Transverse colon (tissue), 4 donors: ENCODE results near the gene F2RL1. TPM values are rescaled to one million over a fixed set of nuclear protein-coding genes. Genes with fewer than 3 reads are reported as not detected.
"Not testable (repeated sequence)": the region's sequence is repeated elsewhere in the genome, so short reads cannot be mapped to it uniquely, and the experiment has no call there.

Experiments
- DNase-seq: peaks from one replicate; pipeline ENCODE4 v3.0.0-alpha.2; 2019
- H3K27ac ChIP-seq, 4 donors: fragments of 200-600 bp; sonication (generic); 2 replicates each; pipeline ENCODE4 v1.5.1; 2016 to 2018; ENCODE audit warnings: inconsistent platforms in 4 of 4
- H3K27me3 ChIP-seq: fragments of 200-600 bp; sonication (generic); 2 replicates; pipeline ENCODE4 v1.5.1; 2017; ENCODE audit warnings: inconsistent platforms
- H3K36me3 ChIP-seq, 4 donors: fragments of 200-600 bp; sonication (generic); 2 replicates each; pipeline ENCODE4 v1.5.1; 2017 to 2019; ENCODE audit warnings: inconsistent platforms in 4 of 4
- H3K4me1 ChIP-seq, 4 donors: fragments of 200-600 bp; sonication (generic); 2 replicates each; pipeline ENCODE4 v1.5.1; 2017 to 2020; ENCODE audit warnings: inconsistent platforms in 4 of 4
- H3K4me3 ChIP-seq, 4 donors: fragments of 200-600 bp; sonication (generic); 1 replicate in 1 of 4; 2 replicates in 3 of 4; pipeline versions ENCODE4 v1.5.1 to v1.6.1; 2017 to 2019; ENCODE audit warnings: inconsistent platforms in 4 of 4
- H3K9me3 ChIP-seq, 2 donors: fragments of 200-600 bp; sonication (generic); 2 replicates each; pipeline ENCODE4 v1.5.1; 2017 to 2019; ENCODE audit warnings: inconsistent platforms in 2 of 2
- EP300 ChIP-seq: sonication (generic); formaldehyde crosslinking; IDR thresholded peaks from one replicate; pipeline ENCODE4 v1.6.1; 2017; ENCODE audit warnings: antibody characterized with exemption, low read depth
- POLR2A ChIP-seq: fragments of 450-650 bp; IDR thresholded peaks from one replicate; pipeline ENCODE4 v1.6.1; 2016; ENCODE audit warnings: antibody characterized with exemption, mild to moderate bottlenecking, moderate library complexity
- POLR2AphosphoS5 ChIP-seq, 3 donors: sonication (generic); formaldehyde crosslinking; IDR thresholded peaks; one replicate each; pipeline ENCODE4 v1.6.1; 2016; ENCODE audit warnings: antibody characterized with exemption in 3 of 3
- WGBS, 2 donors: methylation state at CpG; one replicate each; pipeline ENCODE4 v1.1.5; 2018; ENCODE audit warnings: low coverage in 1 of 2; 5-methylcytosine and 5-hydroxymethylcytosine counted together
- in situ Hi-C, 4 donors: fragments of 200-750 bp; cut with MboI; loops; one replicate each; pipeline versions ENCODE4 v1.15.0 to v1.15.1; 2017; ENCODE audit warnings: low sequenced_read_pairs in 3 of 4, low pct_ligation_motif_present in 1 of 4, low pct_unique_long_range_greater_than_20kb in 1 of 4
- intact Hi-C: fragments of 100-400 bp; cut with DNase I; formaldehyde crosslinking; loops from one replicate; pipeline ENCODE4 v1.15.1; 2023; ENCODE audit warnings: low total_unique reads
- total RNA-seq, 4 donors: library from RNA; depleted of rRNA; stranded (reverse); fragments of >200 nt; gene quantifications; one replicate each; pipeline ENCODE4 v1.1.0, GENCODE V29; 2016
- TF ChIP-seq, protein P1 (sequence below), 5 experiments: fragments of 200-600 bp in 3 of 5; fragments of 450-650 bp in 2 of 5; sonication (generic) in 3 of 5; IDR thresholded peaks; 1 replicate in 2 of 5; 2 replicates in 3 of 5; pipeline ENCODE4 v1.5.1; 2016 to 2017; ENCODE audit warnings: antibody characterized with exemption in 5 of 5, inconsistent platforms in 3 of 5, mild to moderate bottlenecking in 2 of 5, moderate library complexity in 1 of 5

Gene F2RL1
- total RNA-seq, 4 donors from 2014 or later = 38.8 to 209 (median 92.1) TPM

DNA sequence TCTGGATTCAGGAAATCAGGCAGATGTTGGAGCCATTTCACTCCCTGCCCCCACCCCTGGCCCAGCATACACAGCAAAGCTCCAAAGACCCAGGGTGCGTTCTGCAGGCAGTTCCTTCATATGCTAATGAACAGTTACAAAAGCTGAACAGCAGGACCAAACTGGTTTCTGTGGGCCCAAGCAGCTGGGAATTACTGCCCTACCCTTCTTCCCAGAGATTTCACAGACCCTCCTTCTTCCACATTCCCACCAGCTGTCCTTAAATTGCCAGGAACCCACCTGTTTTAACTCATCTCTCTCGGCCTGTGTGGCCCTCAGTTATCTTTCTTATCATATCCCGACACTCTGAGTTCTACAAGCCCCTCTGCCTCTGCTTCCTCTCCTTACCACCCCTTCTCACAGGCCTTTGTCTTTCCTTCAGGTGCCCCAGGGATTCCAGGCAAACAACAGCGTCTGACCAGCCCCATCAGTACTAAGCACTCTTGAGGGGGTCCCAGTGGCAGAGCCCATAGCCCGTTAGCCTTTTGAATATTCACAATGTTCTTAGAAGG, 10.6 kb upstream of the F2RL1 start:
- no peaks in the 10 kb centered on the region for H3K36me3 ChIP-seq
- no peaks in the 10 kb centered on the region for H3K9me3 ChIP-seq
- no peak overlapping the region for H3K27ac ChIP-seq
- WGBS, 2 donors = 86% methylated on average over 5 of the region's 5 CpGs; no CpG with 5 or more reads in 1 of the 2 donors
- no peaks in the 10 kb centered on the region for H3K4me1 ChIP-seq
- intact Hi-C loops = no loop called here
- in situ Hi-C loops = no loop called here
- no peak for DNase-seq
- no peak for TF ChIP-seq EP300
- TF ChIP-seq, protein P1, sequence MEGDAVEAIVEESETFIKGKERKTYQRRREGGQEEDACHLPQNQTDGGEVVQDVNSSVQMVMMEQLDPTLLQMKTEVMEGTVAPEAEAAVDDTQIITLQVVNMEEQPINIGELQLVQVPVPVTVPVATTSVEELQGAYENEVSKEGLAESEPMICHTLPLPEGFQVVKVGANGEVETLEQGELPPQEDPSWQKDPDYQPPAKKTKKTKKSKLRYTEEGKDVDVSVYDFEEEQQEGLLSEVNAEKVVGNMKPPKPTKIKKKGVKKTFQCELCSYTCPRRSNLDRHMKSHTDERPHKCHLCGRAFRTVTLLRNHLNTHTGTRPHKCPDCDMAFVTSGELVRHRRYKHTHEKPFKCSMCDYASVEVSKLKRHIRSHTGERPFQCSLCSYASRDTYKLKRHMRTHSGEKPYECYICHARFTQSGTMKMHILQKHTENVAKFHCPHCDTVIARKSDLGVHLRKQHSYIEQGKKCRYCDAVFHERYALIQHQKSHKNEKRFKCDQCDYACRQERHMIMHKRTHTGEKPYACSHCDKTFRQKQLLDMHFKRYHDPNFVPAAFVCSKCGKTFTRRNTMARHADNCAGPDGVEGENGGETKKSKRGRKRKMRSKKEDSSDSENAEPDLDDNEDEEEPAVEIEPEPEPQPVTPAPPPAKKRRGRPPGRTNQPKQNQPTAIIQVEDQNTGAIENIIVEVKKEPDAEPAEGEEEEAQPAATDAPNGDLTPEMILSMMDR (IDR thresholded peaks at IDR 0.05) = no peak
- TF ChIP-seq POLR2AphosphoS5 (IDR thresholded peaks at IDR 0.05) = no peak
- no peak for TF ChIP-seq POLR2A
- no peaks in the 10 kb centered on the region for H3K27me3 ChIP-seq
- H3K4me3 ChIP-seq = no peak overlapping the region

DNA sequence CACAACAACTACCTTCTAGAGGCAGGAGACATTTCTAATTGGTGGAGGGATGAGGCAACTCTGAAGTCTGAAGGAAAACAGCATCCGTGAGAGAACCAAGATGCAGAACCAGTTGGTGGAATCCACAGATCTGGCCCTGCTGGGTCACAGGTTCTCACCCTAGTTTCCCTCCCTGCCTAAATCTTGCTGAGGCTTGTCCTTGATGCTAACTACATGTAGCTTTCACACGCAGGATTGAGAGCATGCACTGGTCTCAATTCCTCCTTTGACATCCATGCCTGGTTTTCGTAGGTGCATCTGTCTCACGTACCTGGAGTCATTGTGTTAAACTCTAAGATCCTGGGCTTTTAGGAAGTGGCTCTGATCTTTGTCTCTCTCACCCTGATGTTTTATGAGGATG, 9.7 kb upstream of the F2RL1 start:
- no peak for TF ChIP-seq POLR2AphosphoS5 (IDR thresholded peaks at IDR 0.05)
- TF ChIP-seq EP300 = no peak
- no peak for TF ChIP-seq POLR2A
- TF ChIP-seq, protein P1 (IDR thresholded peaks at IDR 0.05) = no peak
- WGBS, 2 donors = 83% methylated on average over 1 to 4 of the region's 4 CpGs
- DNase-seq = no peak
- in situ Hi-C loops = no loop called here
- Histone ChIP-seq H3K27ac (no peak overlapping the region), H3K4me3 (no peak overlapping the region), H3K36me3 (no peaks in the 10 kb centered on the region), H3K9me3 (no peaks in the 10 kb centered on the region), H3K4me1 (no peaks in the 10 kb centered on the region), H3K27me3 (no peaks in the 10 kb centered on the region)
- intact Hi-C loops = no loop called here

DNA sequence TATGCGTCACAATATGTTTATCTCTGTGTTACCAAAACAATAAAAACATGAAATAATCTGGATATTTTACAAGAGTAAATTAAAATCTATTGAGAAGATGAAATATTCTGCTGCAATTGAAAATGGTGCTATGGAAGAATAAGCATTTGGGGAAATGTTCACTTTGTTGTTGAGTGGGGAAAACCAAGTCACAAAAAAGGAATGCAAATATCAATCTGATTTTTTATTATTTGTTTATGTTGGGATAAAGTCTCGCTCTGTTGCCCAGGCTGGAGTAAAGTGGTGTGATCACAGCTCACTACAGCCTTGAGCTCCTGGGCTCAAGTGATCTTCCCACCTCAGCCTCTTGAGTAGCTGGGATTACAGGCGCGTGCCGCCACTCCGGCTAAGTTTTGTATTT, 8.6 kb upstream of the F2RL1 start:
- no peaks in the 10 kb centered on the region for H3K4me1 ChIP-seq
- WGBS, 2 donors = 68 to 86% methylated on average over 2 to 6 of the region's 6 CpGs
- H3K27ac ChIP-seq = no peak overlapping the region
- DNase-seq = no peak
- no peaks in the 10 kb centered on the region for H3K9me3 ChIP-seq
- no peaks in the 10 kb centered on the region for H3K36me3 ChIP-seq
- intact Hi-C loops (no loop called here), in situ Hi-C loops (no loop called here)
- no peak overlapping the region for H3K4me3 ChIP-seq
- TF ChIP-seq EP300 (no peak), POLR2AphosphoS5 (IDR thresholded peaks at IDR 0.05) (no peak), POLR2A (no peak)
- TF ChIP-seq, protein P1 (IDR thresholded peaks at IDR 0.05) = no peak
- no peaks in the 10 kb centered on the region for H3K27me3 ChIP-seq

DNA sequence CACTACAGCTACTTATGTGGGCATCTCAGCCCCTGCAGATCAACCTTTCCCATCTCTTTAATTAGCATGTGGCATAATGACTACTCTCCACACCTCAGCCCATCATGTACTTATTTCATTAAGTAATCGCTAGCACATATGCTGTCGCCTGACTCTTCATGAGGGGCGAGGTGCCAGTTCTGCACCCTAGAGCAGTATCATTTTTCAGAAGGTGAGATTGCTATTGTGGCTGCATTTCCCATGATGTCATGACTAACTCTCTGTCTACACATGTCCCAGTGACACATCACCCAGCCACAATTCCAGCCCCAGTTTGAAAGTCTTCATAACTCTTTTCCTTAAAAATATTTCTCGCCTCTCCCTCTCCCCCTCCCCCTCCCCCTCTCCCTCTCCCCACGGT, 7.6 kb upstream of the F2RL1 start:
- Histone ChIP-seq H3K27ac (no peak overlapping the region), H3K36me3 (no peaks in the 10 kb centered on the region), H3K27me3 (no peaks in the 10 kb centered on the region), H3K9me3 (no peaks in the 10 kb centered on the region), H3K4me3 (no peak overlapping the region), H3K4me1 (no peaks in the 10 kb centered on the region)
- intact Hi-C loops (no loop called here), in situ Hi-C loops (no loop called here)
- no peak for DNase-seq
- WGBS, 2 donors = 89% methylated on average over 5 of the region's 5 CpGs; no CpG with 5 or more reads in 1 of the 2 donors
- no peak for TF ChIP-seq EP300
- TF ChIP-seq, protein P1 (IDR thresholded peaks at IDR 0.05) = no peak
- TF ChIP-seq POLR2AphosphoS5 (IDR thresholded peaks at IDR 0.05) = no peak
- no peak for TF ChIP-seq POLR2A

DNA sequence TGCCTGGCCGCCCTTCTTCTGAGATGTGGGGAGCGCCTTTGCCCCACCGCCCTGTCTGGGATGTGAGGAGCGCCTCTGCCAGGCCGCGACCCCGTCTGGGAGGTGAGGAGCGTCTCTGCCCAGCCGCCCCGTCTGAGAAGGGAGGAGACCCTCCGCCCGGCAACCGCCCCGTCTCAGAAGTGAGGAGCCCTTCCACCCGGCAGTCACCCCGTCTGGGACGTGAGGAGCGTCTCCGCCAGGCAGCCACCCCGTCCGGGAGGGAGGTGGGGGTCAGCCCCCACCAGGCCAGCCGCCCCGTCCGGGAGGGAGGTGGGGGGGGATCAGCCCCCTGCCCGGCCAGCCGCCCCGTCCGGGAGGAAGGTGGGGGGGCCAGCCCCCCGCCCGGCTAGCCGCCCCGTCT, 6.6 kb upstream of the F2RL1 start:
- H3K9me3 ChIP-seq, H3K27ac ChIP-seq, in situ Hi-C loops, H3K4me1 ChIP-seq, DNase-seq, H3K4me3 ChIP-seq, H3K36me3 ChIP-seq, H3K27me3 ChIP-seq, intact Hi-C loops: not testable (repeated sequence)
- WGBS, 2 donors = 94% methylated on average over 14 of the region's 32 CpGs; no CpG with 5 or more reads in 1 of the 2 donors
